Daoy (cell line): Measurements from ENCODE around the gene UBALD2. TPM values are rescaled to one million over a fixed set of nuclear protein-coding genes. Genes with fewer than 3 reads are reported as not detected.
"Not testable (repeated sequence)": the region's sequence is repeated elsewhere in the genome, so short reads cannot be mapped to it uniquely, and the experiment has no call there.

ENCODE experiments used
- DNase-seq: peaks from one replicate; pipeline ENCODE4 v3.0.0-alpha.2; 2015; ENCODE audit warnings: low read depth
- total RNA-seq: library from RNA; depleted of rRNA; stranded (reverse); fragments of >200 nt; shearing (Covaris generic); gene quantifications from 2 replicates; pipeline ENCODE4 v1.2.3, GENCODE V29; 2014

Gene UBALD2
- total RNA-seq, 1 experiment from 2014 or later: 11.5 TPM

DNA sequence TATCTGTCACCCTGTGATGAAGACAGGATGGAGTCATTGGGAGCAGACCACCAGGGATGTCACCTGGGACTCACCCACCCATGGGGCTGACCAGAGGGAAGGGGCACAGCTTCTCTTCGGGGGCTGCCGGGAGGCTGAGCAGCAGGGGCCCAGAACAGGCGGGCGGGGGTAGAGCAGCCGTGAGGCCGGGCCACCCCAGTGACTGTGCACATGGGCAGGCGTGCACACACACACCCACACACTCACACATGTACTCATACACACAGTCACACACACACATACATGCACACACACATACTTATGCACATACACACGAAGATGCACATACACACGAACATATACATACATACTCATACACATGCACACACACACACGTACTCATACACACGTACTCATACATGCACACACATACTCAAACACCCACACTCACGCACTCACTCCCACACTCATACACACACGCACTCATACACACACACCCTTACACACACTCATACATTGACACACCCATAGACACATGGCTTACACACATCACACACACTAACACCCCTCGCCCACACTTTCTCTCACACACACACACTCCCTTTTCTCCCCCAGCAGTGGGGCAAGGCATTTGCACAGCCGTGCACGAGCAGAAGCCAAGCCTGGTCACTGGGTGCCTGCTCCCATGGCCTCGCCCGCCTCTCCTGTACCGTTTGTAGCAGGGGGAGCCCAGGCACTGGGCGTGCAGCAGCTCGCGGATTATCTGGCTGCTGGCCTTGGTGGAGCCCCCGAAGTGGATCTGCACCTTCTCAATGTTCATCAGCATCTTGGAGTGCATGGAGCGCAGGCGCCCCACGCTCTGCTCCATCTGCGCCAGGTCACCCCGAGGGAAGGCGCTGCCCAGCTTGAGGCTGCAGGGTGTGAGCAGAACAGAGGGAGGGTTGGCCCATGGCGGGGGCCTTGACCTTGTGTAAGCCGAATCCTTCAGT is 12.4 kb downstream of the UBALD2 start:
- no peak for DNase-seq

DNA sequence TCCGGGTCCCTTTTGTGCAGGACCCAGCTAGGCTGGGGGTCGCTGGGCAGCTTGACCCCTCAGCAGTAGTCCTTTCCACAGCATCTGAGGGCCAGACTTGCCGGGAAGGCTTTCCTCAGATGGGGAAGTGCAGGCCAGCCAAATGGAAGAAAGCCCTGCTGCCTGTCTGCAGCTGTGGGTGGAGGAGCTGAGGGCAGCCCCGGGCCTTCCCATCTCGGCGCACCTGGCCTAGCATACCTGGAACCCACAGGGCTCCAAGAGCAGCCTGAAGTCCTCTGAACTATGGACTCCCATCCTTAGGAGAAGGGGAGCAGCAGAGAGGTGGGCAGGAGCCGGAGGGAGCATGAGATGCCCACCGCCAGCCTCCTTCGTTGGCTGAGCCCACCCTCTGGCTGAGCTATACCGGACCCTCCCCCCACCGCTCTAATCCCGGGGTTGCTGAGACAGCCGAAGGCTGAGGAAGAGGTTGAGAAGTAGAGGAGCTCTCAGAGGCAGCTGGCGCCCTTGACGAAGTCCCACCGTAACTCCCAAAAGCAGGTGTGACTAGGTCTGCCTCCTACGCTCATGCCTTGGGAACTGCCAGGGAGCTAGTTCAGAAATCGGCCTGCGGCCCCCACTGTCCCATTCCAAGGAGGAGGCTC is 13.2 kb downstream of the UBALD2 start:
- no peak for DNase-seq

DNA sequence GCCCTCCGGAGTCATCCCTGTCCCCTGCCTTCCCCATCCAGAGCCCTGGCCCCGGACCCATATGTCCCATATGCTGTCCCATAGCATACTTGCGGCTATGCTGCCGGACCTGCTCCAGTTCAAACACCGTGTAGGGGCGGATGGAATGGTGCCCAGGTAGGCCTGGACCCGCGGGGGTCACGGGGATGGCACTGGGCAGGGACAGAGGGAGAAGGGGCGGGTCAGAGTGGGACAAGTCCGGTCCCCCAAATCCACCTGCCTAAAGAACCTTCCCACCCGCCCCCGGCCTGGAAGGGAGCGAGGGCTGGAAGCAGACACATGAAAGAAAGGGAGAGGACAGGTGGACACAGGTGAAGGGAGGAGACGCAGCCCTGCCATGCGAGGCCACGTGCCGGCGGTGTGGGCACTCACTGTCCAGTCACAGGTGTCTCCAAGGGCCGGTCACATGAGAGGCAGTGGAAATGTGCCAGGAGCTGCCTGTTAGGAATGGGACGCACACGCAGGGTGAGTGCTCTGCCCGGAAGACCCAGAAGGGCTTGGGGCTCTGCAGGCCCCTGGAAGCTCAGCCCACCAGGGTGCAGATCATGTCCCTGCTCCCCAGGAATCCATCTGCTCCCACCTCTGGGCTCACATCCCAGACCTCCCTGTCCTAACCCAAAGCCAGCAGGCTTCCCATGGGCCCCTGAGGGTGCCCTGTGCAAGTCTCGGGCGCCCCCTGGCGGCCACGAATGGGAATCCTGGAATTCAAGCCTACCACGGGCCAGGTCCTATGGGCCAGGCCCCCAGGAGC is 14.0 kb downstream of the UBALD2 start:
- DNase-seq: peak; percentile 80

DNA sequence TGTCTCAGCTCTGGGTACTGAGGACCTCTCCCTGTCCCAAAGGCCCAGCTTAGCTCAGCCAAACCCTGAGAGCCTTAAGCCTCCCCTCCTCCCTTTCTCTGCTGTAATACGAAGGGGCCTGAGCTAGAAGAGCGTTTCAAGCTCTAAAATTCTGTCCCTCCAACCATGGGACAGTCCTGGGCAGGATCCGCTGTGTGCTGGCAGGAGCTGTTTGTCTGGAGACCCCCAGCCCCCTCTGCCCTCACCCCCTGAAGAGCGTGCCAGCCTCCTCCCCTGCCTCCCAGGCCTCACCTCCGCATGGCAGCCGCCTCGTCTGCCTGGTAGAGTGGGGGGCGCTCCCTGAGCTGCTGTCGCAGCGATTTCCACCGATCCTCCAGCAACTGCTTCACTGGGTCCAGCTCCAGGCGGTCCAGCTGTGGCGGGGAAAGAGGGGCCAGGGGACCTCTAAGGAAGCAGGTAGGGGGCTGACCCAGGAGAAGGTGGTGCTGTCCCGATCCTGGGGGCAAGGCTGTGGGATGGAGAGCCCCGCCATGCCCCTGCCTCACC is 14.7 kb downstream of the UBALD2 start:
- no peak for DNase-seq

DNA sequence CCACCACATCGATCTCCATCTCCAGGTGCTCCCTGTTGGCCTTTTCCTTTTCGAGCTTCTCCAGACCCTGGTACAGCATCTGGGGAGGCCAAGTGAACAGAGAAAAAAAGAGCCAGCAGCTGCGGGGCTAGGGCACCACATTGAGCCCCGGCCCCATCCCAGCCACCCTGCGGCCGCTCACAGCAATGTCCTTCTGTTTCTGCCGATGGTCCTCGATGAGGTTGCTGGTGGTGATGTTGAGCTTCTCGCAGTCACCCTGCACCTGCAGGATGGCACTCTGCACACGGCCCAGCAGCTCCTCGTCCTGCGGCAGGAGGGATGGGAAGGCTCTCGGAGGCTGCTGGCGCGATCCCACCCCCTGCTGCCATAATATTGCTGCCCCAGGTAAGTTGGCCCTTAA is 15.5 kb downstream of the UBALD2 start:
- DNase-seq: no peak

DNA sequence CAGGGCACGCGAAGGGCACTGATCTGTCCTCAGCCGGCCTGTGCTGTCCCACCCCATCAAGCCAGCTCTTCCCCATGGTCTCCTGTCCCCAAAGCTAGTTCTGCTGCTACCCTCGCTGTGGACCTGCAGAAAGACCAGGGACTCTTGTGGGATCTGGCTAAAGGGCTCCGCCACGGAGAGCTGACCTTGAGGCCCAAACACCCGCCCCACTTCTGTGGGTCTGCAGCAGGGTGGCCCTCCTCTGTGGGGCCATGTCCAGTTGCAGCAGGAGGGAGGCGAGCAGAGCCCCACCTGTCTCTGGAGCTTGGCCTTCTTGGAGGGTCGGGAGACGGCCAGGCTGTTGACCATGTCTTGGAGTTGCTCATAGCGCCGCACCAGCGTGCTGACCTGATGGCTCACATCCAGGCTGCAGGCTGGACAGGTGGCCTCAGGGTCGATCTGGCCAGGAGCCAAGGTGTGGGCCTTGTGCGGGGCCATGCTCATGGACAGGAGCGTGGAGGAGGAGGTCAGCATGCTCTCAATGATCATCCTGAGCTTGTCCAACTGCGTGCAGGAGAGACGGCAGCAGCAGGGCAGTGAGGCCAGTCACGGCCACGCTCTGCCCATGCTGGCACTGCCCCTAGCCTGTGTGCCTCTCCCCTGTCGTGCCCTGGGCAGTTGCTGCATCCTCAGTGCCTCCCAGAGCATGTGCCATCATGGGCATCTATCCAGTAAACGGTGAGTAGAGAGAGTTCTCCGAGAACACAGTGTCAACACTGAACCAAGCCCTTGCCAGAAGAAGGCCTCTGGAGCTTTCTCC is 16.6 kb downstream of the UBALD2 start:
- DNase-seq: no peak

DNA sequence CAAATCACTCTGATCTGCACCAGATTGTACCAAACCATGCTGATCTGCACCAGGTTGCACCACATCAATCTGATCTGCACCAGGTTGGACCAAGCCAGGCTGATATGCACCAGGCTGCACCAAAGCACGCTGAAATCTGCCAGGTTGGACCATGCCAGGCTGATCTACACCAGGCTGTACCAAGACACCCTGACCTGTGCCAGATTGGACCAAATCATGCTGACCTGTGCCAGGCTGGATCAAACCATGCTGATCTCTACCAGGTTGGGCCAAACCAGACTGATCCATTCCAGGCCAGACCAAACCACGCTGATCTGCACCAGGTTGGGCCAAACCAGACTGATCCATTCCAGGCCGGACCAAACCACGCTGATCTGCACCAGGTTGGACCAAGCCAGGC is 27.4 kb downstream of the UBALD2 start:
- no peak for DNase-seq

DNA sequence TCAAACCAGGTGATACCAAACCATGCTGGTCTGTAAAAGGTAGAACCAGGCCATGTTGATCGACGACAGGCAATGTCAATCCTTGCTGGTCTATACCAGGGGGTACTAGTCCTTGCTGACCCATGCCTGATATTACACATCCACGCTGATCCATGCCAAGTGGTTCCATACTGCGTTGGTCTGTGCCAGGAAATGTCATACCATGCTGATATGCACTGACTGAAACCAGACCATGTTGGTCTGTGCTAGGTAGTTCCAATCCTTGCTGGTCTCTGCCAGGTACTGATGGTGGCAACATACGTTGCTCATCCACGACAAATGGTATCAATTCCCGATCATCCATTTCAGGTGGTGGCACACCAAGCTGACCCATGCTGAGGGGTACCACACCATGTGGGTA is 28.0 kb downstream of the UBALD2 start:
- no peak for DNase-seq

DNA sequence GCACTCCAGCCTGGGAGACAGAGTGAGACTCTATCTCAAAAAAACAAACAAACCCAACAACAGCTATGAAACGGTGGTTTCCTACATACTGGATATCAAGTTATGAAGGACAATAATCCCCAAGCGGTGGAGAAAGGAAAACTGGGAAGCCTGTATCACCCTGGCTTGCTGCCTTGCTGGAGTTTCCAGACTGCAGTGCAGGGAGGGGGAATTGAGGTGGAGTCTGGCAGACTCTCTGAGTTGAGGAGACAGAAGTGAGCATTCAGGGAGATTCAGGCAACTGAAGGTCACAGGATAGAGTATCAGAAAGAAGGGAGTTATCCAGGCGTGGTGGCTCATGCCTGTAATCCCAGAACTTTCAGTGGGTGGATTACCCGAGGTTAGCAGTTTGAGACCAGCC is 31.0 kb downstream of the UBALD2 start:
- no peak for DNase-seq

DNA sequence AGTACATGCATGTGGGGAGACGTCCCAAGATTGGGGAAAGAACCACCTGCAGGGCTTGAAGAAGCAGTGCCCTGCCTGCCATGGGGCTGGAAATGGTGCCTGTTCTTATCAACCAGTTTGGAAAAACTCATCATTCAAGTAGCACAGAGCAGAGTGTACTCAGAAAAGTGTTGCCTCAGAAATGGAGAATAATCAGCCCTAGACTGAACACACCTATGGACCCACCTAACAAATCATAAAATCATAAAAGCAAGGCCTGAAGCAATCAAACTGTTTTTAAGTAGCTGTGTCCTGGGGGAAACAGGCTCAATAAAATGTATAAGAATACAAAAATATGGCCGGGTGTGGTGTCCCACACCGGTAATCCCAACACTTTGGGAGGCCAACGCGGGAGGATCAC is 31.7 kb downstream of the UBALD2 start:
- no peak for DNase-seq

DNA sequence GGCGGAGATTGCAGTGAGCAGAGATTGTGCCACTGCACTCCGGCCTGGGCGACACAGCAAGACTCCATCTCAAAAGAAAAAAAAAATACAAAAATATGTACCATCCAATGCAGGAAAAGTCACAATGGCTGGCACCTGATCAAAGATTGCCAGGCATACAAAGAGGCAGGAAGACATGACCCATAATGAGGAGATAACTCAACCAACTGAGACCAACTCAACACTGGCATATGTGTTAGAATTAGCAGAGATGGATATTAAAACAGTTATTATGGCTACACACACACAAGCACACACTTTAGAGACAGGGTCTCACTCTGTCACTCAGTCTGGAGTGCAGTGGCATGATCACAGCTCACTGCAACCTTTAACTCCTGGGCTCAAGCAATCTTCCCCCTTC is 32.3 kb downstream of the UBALD2 start:
- no peak for DNase-seq

DNA sequence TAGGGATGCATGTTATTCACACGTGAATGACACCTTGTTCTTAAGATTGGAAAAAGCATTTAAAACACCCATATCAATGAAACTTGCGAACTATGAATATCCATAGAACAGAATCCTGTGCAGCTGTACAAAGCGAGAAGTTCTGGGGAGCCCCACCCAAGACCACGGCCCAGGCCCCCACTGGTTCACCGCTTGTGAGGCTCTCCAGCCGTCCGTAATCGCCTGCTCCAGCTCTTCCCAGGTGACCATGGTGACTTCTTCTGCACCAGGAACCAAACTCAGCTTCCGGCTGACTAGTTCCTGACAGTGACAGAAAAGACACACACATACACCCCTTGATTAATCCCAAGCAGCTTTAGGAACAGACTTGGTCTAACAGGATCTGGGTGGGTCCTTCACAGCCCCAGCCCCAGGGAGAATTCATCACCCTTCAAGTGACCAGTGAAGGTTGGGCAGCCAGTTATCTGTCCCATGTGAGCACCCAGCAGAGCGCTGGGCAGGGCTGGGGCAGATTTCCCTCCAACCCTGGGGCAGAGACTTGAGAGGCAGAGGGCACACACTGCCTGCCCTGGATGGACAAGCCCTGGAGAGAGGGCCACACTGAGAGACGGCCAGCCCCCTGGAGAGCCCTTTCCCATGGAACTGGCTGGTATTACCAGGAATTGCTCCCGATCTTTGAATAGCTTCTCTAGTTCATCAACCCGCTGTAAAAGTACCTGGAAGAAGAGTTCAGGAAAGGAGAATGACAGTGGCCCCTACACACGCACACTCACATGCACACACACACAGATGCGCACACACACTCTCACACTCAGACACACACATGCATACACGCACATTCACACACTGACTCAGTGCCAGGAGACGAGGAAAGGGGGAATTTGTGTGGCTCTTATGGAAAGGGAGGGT is 39.3 kb downstream of the UBALD2 start:
- DNase-seq: no peak

DNA sequence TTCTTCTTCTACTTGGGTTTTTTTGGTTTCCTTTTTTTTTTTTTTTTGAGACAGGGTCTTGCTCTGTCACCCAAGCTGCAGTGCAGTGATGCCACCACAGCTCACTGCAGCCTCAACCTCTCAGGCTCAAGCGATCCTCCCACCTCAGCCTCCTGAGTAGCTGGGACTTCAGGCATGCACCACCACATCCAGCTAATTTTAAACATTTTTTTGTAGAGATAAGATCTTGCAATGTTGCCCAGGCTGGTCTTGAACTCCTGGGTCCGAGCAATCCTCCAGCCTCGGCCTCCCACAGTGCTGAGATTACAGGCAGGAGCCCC is 39.9 kb downstream of the UBALD2 start:
- DNase-seq: not testable (repeated sequence)

DNA sequence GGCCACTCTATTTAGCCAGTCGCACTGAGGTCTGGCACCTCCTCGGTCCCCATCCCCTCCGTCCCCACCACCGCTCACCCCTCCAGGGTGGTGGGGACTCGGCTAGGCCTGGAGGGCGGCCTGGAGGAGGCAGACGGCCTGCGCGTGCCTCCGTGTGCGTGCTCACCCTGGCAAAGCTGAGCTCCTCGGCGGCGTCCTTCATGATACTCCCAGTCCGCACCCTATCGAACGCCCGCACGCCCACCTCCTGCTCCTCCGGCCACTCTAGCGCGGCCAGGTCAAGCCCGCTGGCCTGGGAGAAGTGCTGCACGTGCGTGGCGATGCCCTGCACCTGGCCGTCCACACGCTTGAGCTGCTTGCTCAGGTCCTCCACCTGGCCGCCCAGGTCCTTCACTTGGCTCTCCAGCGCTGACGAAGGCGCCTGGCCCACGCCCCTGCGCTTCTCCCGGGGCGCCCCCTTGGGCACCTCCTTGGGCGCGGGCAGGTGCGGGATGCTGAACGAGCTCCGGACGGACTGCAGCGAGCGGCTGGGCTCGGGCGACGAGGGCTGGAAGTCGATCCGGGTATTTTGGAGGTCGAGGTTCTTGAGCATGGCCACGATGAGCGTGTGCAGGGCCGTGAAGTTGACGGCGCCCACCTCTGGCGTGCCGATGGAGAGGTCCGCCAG is 42.3 kb downstream of the UBALD2 start:
- no peak for DNase-seq

DNA sequence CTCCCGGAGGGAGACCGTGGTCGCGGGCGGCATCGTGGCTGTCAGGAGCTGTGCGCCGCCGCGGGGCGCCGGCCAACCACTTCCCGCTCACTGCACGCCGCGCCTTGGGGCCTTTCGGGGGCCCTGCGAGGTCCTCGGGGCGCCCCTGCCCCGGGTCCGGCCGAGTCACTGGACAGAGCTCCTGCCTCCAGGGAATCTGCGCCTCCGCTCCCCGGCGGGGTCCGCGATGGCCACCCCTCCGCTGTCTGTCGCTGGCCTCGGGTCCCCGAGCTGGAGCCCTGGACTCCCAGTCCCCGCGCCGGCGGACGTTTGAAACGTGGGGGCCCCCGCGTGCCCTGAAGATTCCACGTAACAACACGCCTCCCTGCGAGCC is 42.8 kb downstream of the UBALD2 start, which contains the start of gene QRICH2:
TSS of gene QRICH2 (minus strand) at position 311 of the 373 bp plus-strand sequence. CDS start at position 33, 278 bp downstream.
- no peak for DNase-seq

DNA sequence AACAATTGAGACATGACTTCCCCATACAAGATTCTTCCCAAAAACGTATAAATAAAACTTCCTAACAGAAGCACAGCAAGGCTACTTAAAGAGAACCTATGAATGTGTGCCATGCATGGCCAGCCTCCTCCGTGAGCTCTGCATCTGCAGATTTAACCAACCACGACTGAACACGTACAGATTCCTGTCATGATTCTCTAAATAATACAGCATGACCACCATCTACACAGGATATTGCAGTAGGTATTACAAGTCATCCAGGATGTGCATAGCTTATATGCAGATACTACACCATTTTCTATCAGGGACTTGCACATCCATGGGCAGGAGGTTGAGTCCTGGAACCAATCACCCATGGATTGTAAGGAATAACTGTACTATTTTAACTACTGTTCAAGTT is 44.3 kb downstream of the UBALD2 start:
- DNase-seq: no peak

DNA sequence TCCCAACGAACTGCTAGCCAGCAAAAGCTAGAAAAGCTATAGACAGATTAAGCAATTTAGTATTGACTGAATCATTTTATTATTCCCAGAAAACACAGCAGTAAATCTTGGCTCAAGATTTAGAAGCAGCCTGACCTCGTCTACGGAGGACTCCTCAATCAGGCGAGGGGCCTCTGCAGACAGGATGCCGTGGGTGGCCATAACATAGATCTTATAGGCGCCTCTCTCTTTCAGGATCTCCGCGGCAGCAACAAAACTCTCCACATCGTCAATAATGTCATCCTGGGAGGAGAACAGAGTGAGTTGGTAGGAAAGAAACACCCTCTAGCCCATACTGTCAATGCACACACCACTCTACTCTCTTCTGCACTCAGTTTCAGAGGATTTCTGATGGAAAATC is 47.6 kb downstream of the UBALD2 start:
- no peak for DNase-seq

DNA sequence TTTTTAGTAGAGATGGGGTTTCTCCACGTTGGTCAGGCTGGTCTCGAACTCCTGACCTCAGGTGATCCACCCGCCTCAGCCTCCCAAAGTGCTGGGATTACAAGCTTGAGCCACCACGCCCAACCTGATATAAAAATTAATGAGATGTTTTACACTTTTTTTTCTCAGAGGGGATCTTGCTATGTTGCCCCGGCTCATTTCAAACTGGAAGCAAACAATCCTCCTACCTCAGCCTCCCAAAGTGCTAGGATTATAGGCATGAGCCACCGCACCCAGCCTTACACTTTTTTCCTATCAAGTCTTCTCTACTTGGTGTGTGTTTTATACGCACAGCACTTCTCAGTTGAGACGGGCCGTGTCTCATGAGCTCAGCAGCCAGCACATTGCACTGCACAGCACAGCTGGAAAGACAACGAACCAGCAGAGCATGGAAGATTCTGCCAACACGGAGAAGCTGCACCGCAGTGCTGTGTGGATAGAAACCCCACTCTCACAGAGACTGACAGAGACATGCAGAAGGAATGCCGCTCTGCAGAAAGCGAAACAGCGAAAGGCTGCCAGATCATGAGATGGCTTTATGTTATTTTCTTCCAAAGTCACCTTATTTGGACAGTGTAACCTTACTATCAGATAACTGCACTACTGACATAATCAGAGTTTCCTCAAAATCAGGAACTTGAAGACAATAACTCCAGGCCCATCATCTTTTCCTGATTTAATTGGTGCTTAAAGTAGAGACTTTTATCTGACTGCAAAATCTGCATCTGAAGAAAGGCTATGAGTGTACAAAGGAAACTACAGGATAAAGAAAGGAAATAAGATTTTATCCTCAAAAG is 49.5 kb downstream of the UBALD2 start:
- no peak for DNase-seq

DNA sequence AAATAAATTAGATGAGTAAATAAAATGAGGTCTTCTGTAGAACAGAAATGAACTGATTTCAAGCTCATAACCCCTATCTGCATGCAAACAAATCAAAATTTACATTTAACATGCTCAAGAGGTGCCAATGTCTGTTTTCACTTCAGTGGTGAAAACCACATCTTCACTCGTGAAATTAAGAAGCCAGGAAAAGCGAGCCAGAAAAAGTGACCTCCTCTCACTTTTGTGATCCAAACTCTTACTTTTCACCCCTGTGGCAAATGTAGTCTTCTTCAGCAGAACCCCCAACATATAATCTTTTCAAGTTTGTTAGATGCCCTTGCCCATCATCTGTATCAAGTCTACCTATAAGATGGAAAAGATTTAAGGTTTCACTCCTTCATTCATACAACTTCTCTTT is 52.4 kb downstream of the UBALD2 start:
- DNase-seq: no peak
